CD4-positive, CD25-positive, alpha-beta regulatory T cell (primary cell): Measurements from ENCODE around the gene SMAD7. TPM values are rescaled to one million over a fixed set of nuclear protein-coding genes. Genes with fewer than 3 reads are reported as not detected.

ENCODE experiments used
- ATAC-seq, 2 donors: fragments of 150-1000 bp; cut with Tn5 transposase; one replicate each; pipeline ENCODE4 v1.10.0; 2021; ENCODE audit warnings: low read depth in 2 of 2, moderate number of reproducible peaks in 2 of 2, moderate library complexity in 1 of 2
- DNase-seq, 3 donors: peaks; one replicate each; pipeline versions ENCODE4 v3.0.0 to v3.0.0-alpha.2; 2012 to 2022; ENCODE audit warnings: mixed read lengths in 1 of 3
- H3K27ac ChIP-seq: one replicate; pipeline ENCODE4 v1.7.0; 2013; ENCODE audit warnings: mild to moderate bottlenecking, low read length; ENCODE audit not compliant: insufficient read depth, poor library complexity, severe bottlenecking
- H3K27me3 ChIP-seq: one replicate; pipeline ENCODE4 v1.7.0; 2013; ENCODE audit warnings: low read length; ENCODE audit not compliant: control insufficient read depth, insufficient read depth
- H3K36me3 ChIP-seq: one replicate; pipeline ENCODE4 v1.7.0; 2013; ENCODE audit warnings: mild to moderate bottlenecking, low read length, moderate library complexity; ENCODE audit not compliant: control insufficient read depth, insufficient read depth
- H3K4me1 ChIP-seq: 2 replicates; pipeline ENCODE4 v1.7.0; 2013; ENCODE audit warnings: mild to moderate bottlenecking, low read length; ENCODE audit not compliant: insufficient read depth, control insufficient read depth, poor library complexity, severe bottlenecking
- H3K4me3 ChIP-seq: one replicate; pipeline ENCODE4 v1.7.0; 2013; ENCODE audit warnings: low read depth, mild to moderate bottlenecking, low read length, moderate library complexity
- H3K9me3 ChIP-seq, 2 experiments: 1 replicate in 1 of 2; 2 replicates in 1 of 2; pipeline ENCODE4 v1.7.0; 2013; ENCODE audit warnings: low read length in 2 of 2, mild to moderate bottlenecking in 1 of 2, moderate library complexity in 1 of 2; ENCODE audit not compliant: control insufficient read depth in 2 of 2
- H3K27ac Mint-ChIP-seq, 3 donors: one replicate each; pipeline ENCODE4 v1.8.0; 2020 to 2022; ENCODE audit warnings: mild to moderate bottlenecking in 3 of 3, mixed read lengths in 3 of 3, moderate library complexity in 2 of 3
- H3K27me3 Mint-ChIP-seq: one replicate; pipeline ENCODE4 v1.8.0; 2022; ENCODE audit warnings: mild to moderate bottlenecking, mixed read lengths
- H3K36me3 Mint-ChIP-seq: one replicate; pipeline ENCODE4 v1.8.0; 2020; ENCODE audit warnings: mixed read lengths
- H3K4me1 Mint-ChIP-seq, 4 donors: one replicate each; pipeline ENCODE4 v1.8.0; 2020 to 2022; ENCODE audit warnings: mixed read lengths in 4 of 4, mild to moderate bottlenecking in 1 of 4
- H3K4me3 Mint-ChIP-seq, 4 donors: one replicate each; pipeline ENCODE4 v1.8.0; 2020 to 2022; ENCODE audit warnings: mild to moderate bottlenecking in 4 of 4, mixed read lengths in 4 of 4, moderate library complexity in 3 of 4
- H3K9me3 Mint-ChIP-seq, 7 donors: one replicate each; pipeline ENCODE4 v1.8.0; 2020 to 2022; ENCODE audit warnings: mixed read lengths in 7 of 7, mild to moderate bottlenecking in 3 of 7, moderate library complexity in 2 of 7
- polyA plus RNA-seq, 4 donors: library from polyadenylated mRNA; unstranded; fragments of 300-500 nt; fragmentation: Illumina TruSeq; gene quantifications; one replicate each; pipeline ENCODE4 v1.2.3, GENCODE V29; 2021
- total RNA-seq: library from RNA; stranded (reverse); gene quantifications from one replicate; pipeline ENCODE4 v1.2.3, GENCODE V29; 2022

Gene SMAD7
- total and polyA plus RNA-seq, 5 donors from 2014 or later = 1.7 to 64.0 (median 7.0) TPM

DNA sequence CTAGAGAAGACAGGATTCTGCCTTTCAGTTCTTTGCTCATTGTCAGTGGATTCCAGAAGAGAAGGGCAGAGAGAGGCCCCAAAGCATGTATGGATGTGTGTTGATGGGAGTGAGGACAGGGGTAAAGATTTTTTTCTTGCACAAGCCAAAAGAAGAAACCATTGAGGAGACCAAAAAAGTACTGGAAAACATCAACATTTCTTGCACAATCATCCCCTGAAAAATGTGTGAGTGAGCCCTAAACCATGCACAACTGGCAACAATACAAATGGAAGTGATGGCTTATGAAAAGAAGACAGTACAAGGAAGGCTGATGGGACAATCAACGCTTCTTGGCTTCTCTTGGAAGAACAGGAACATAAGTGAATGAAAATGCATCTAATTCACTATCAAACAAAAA, 5.6 kb upstream of the SMAD7 start:
- DNase-seq (no peak), ATAC-seq (no peak)
- Histone ChIP-seq H3K9me3 (no peaks in the 10 kb centered on the region), H3K27ac (no peak overlapping the region), H3K27me3 (no peaks in the 10 kb centered on the region), H3K4me3 (no peak overlapping the region), H3K4me1 (peaks cover 23% of the 10 kb centered on the region), H3K36me3 (no peaks in the 10 kb centered on the region)
- peaks cover 11 to 37% (median 23%) of the 10 kb centered on the region in 4 donors for H3K4me1 Mint-ChIP-seq
- peak overlapping the region in 2 of 3 donors; percentile 41 to 55 for H3K27ac Mint-ChIP-seq
- no peaks in the 10 kb centered on the region for H3K36me3 Mint-ChIP-seq
- peaks cover 7% of the 10 kb centered on the region for H3K27me3 Mint-ChIP-seq
- H3K9me3 Mint-ChIP-seq = no peaks in the 10 kb centered on the region
- H3K4me3 Mint-ChIP-seq = no peak overlapping the region

DNA sequence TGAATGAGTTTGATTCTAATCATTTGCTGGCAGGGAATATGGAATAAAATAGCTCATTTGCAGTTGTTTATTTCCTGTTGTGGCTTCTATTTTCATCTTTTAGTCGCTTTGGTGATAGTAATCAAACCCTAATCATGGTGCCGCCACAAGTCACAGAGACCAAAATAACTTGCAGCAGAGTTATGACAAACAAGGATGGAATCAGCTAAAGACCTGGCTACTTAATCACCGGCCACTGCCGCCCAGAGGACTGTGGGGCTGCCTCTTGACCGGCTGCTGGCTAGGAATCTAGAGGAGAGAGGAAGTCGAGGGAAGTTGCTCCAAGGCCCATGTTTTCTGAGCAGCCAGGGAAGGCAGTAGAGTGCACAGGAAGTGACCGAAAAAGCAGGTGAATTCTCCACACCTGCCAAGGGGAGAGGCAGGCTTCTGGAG, 5.1 kb upstream of the SMAD7 start:
- H3K4me1 Mint-ChIP-seq = peaks cover 11 to 37% (median 24%) of the 10 kb centered on the region in 4 donors
- H3K27me3 ChIP-seq = no peaks in the 10 kb centered on the region
- peaks cover 7% of the 10 kb centered on the region for H3K27me3 Mint-ChIP-seq

GRCh38 chr18:48954886-48955819, 4.4 kb upstream of the SMAD7 start:
- no peaks in the 10 kb centered on the region for H3K9me3 Mint-ChIP-seq
- peak overlapping the region in 2 of 4 donors; percentile 3 for H3K4me3 Mint-ChIP-seq

More for the DNA sequence above, 5.1 kb upstream of the SMAD7 start:
- Histone ChIP-seq H3K27ac (no peak overlapping the region), H3K4me3 (peak overlapping the region; percentile 5), H3K4me1 (peaks cover 25% of the 10 kb centered on the region), H3K9me3 (no peaks in the 10 kb centered on the region), H3K36me3 (no peaks in the 10 kb centered on the region)
- Mint-ChIP-seq H3K9me3 (no peaks in the 10 kb centered on the region), H3K4me3 (peak overlapping the region in 2 of 4 donors; percentile 3), H3K27ac (peak overlapping the region; percentile 13 to 60 (median 41)), H3K36me3 (no peaks in the 10 kb centered on the region)
- ATAC-seq = no peak
- DNase-seq = no peak

GRCh38 chr18:48953104-48953706, 2.4 kb upstream of the SMAD7 start:
- H3K27me3 Mint-ChIP-seq = peaks cover 6% of the 10 kb centered on the region
- peaks cover 40% of the 10 kb centered on the region for H3K4me1 ChIP-seq
- H3K27me3 ChIP-seq = no peaks in the 10 kb centered on the region
- H3K36me3 ChIP-seq = no peaks in the 10 kb centered on the region
- peak overlapping the region; percentile 84 for H3K27ac ChIP-seq
- H3K27ac Mint-ChIP-seq = peak overlapping the region; percentile 94 to 97 (median 96)
- ATAC-seq (peak; percentile 19 to 23), DNase-seq (peak in 1 of 3 donors; percentile 76)
- no peaks in the 10 kb centered on the region for H3K9me3 ChIP-seq
- peak overlapping the region; percentile 90 to 99 (median 91) for H3K4me3 Mint-ChIP-seq
- H3K4me1 Mint-ChIP-seq = peaks cover 13 to 40% (median 29%) of the 10 kb centered on the region in 4 donors
- H3K36me3 Mint-ChIP-seq = no peaks in the 10 kb centered on the region
- peak overlapping the region; percentile 75 for H3K4me3 ChIP-seq
- H3K9me3 Mint-ChIP-seq = no peaks in the 10 kb centered on the region

More at GRCh38 chr18:48954886-48955819, 4.4 kb upstream of the SMAD7 start:
- Histone ChIP-seq H3K4me3 (no peak overlapping the region), H3K9me3 (no peaks in the 10 kb centered on the region), H3K27me3 (no peaks in the 10 kb centered on the region), H3K27ac (no peak overlapping the region), H3K36me3 (no peaks in the 10 kb centered on the region), H3K4me1 (peaks cover 28% of the 10 kb centered on the region)
- Mint-ChIP-seq H3K4me1 (peaks cover 11 to 37% (median 24%) of the 10 kb centered on the region in 4 donors), H3K36me3 (no peaks in the 10 kb centered on the region), H3K27ac (peak overlapping the region in 2 of 3 donors; percentile 13 to 60), H3K27me3 (peaks cover 7% of the 10 kb centered on the region)
- ATAC-seq (no peak), DNase-seq (no peak)

GRCh38 chr18:48952287-48953103, 1.7 kb upstream of the SMAD7 start:
- Mint-ChIP-seq H3K27me3 (peaks cover 6% of the 10 kb centered on the region), H3K9me3 (no peaks in the 10 kb centered on the region), H3K36me3 (no peaks in the 10 kb centered on the region), H3K27ac (peak overlapping the region; percentile 94 to 97 (median 96)), H3K4me3 (peak overlapping the region; percentile 90 to 99 (median 91)), H3K4me1 (peaks cover 19 to 47% (median 35%) of the 10 kb centered on the region in 4 donors)
- Histone ChIP-seq H3K4me1 (peaks cover 47% of the 10 kb centered on the region), H3K36me3 (no peaks in the 10 kb centered on the region), H3K4me3 (peak overlapping the region; percentile 75), H3K27ac (peak overlapping the region; percentile 84), H3K27me3 (no peaks in the 10 kb centered on the region), H3K9me3 (no peaks in the 10 kb centered on the region)
- DNase-seq (peak; percentile 39 to 69 (median 56)), ATAC-seq (peak; percentile 15 to 18)

DNA sequence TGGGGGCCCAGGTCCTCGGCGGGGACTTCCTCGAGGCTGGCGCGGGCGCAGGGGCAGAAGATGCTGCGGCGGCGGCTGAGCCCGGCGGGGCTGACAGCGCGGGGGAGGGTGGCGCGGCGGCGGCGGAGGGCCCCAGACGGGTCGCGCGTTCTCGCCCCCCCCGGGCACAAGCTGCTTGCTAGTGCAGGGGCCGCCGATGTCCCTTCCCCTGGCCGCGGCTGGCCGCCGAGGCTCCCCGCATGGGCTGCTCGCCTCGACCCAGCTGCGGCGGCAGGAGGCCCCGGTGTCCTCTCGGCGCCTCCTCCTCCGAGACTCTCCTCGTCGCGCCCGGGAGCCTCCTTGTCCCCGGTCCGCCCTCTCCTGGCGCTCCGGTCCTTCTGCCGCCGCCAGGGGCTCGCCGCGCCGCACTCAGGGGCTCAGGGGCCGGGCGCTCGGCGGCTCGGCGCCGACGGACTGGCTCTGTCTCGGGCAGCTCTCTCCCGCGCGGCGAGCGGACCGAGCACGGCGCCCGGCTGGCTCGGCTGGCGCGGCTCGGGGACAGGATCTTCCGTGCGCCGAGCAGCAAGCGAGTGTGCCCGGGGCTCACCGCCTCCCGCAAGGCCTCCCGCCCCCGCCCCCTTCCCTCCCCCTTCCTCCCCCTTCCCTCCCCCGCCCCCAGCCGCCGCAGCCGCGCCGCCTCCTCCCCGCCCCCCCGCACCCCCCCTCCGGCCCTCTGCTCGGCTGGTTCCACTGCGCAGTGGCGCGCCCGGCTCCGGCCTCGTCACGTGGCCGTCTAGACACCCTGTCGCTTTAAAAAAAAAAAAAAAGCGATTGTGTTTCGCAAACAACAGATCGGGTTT, 902 bp upstream of the SMAD7 start:
- ATAC-seq (peak; percentile 46 to 47), DNase-seq (peak; percentile 64 to 87 (median 71))
- Histone ChIP-seq H3K27me3 (no peaks in the 10 kb centered on the region), H3K27ac (peak overlapping the region; percentile 84), H3K4me1 (peaks cover 55% of the 10 kb centered on the region), H3K9me3 (no peaks in the 10 kb centered on the region), H3K36me3 (no peaks in the 10 kb centered on the region), H3K4me3 (peak overlapping the region; percentile 88)
- H3K27me3 Mint-ChIP-seq = peaks cover 6% of the 10 kb centered on the region
- peaks cover 3% of the 10 kb centered on the region for H3K36me3 Mint-ChIP-seq
- H3K27ac Mint-ChIP-seq = peak overlapping the region; percentile 94 to 97 (median 96)
- no peaks in the 10 kb centered on the region for H3K9me3 Mint-ChIP-seq
- H3K4me3 Mint-ChIP-seq = peak overlapping the region; percentile 92 to 99 (median 94)
- peaks cover 26 to 55% (median 40%) of the 10 kb centered on the region in 4 donors for H3K4me1 Mint-ChIP-seq
